Liver (tissue), 3 donors: Measurements from ENCODE around the gene ATXN8OS.

Source experiments
- EGR1 ChIP-seq, 2 donors: IDR thresholded peaks; 2 replicates each; pipeline ENCODE4 v1.6.1; 2016 to 2018; ENCODE audit warnings: antibody characterized with exemption in 2 of 2, low read depth in 2 of 2
- GABPA ChIP-seq, 2 donors: IDR thresholded peaks in 1 of 2; conservative IDR thresholded peaks in 1 of 2; 2 replicates each; pipeline ENCODE4 v1.6.1; 2016; ENCODE audit warnings: antibody characterized with exemption in 2 of 2, mild to moderate bottlenecking in 1 of 2, moderate library complexity in 1 of 2
- JUND ChIP-seq, 2 donors: IDR thresholded peaks; 2 replicates each; pipeline ENCODE4 v1.6.1; 2016; ENCODE audit warnings: antibody characterized with exemption in 2 of 2
- RAD21 ChIP-seq, 2 donors: IDR thresholded peaks; 2 replicates each; pipeline ENCODE4 v1.6.1; 2016; ENCODE audit warnings: antibody characterized with exemption in 2 of 2, mild to moderate bottlenecking in 2 of 2
- RXRA ChIP-seq, 2 donors: IDR thresholded peaks; 2 replicates each; pipeline ENCODE4 v1.6.1; 2017 to 2018; ENCODE audit warnings: antibody characterized with exemption in 2 of 2, mild to moderate bottlenecking in 1 of 2
- SP1 ChIP-seq: IDR thresholded peaks from 2 replicates; pipeline ENCODE4 v1.6.1; 2018; ENCODE audit warnings: antibody characterized with exemption, mild to moderate bottlenecking
- TAF1 ChIP-seq: conservative IDR thresholded peaks from 2 replicates; pipeline ENCODE4 v1.6.1; 2016; ENCODE audit warnings: antibody characterized with exemption, mild to moderate bottlenecking
- YY1 ChIP-seq: IDR thresholded peaks from 2 replicates; pipeline ENCODE4 v1.6.1; 2016; ENCODE audit warnings: antibody characterized with exemption, mild to moderate bottlenecking
- TF ChIP-seq, protein P1 (sequence below): fragments of 150-350 bp; IDR thresholded peaks from 2 replicates; pipeline ENCODE4 v1.5.1; 2017; ENCODE audit warnings: improper control_type of control experiment, low read depth, low read length; ENCODE audit not compliant: missing input control
- TF ChIP-seq, protein P2 (sequence below): IDR thresholded peaks from 2 replicates; pipeline ENCODE4 v1.6.1; 2016; ENCODE audit warnings: antibody characterized with exemption, mild to moderate bottlenecking
- TF ChIP-seq, protein P3 (sequence below): IDR thresholded peaks from 2 replicates; pipeline ENCODE4 v1.6.1; 2016; ENCODE audit warnings: antibody characterized with exemption
- TF ChIP-seq, protein P4 (sequence below): IDR thresholded peaks from 2 replicates; pipeline ENCODE4 v1.6.1; 2016; ENCODE audit warnings: antibody characterized with exemption
- TF ChIP-seq, protein P5 (sequence below): IDR thresholded peaks from 2 replicates; pipeline ENCODE4 v1.6.1; 2016; ENCODE audit warnings: antibody characterized with exemption
- donor health status: healthy.
- donor health status: healthy.

DNA sequence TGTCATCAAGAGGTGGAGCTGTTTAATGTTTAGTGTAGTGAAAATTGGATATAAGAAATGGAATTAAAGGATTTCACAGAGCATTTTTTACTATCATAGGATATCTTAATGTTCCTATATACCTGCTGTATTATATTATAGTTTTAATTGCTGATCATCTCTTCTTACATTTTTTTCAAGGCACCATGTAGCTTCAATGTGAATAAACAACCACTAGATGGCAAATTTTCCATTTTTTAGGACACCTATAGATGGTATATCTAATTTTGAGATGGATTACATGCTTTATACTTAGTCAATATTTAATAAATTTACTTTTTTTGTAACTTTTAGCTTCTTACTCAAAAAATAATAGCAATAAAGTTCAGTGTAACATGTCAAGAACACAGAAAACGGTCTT is 9.0 kb upstream of the ATXN8OS start:
- TF ChIP-seq, protein P1, sequence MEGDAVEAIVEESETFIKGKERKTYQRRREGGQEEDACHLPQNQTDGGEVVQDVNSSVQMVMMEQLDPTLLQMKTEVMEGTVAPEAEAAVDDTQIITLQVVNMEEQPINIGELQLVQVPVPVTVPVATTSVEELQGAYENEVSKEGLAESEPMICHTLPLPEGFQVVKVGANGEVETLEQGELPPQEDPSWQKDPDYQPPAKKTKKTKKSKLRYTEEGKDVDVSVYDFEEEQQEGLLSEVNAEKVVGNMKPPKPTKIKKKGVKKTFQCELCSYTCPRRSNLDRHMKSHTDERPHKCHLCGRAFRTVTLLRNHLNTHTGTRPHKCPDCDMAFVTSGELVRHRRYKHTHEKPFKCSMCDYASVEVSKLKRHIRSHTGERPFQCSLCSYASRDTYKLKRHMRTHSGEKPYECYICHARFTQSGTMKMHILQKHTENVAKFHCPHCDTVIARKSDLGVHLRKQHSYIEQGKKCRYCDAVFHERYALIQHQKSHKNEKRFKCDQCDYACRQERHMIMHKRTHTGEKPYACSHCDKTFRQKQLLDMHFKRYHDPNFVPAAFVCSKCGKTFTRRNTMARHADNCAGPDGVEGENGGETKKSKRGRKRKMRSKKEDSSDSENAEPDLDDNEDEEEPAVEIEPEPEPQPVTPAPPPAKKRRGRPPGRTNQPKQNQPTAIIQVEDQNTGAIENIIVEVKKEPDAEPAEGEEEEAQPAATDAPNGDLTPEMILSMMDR, result peak; percentile 23
- TF ChIP-seq GABPA (IDR thresholded peaks at IDR 0.05 in 1 of 2, conservative IDR thresholded peaks at IDR 0.05 in 1 of 2) (no peak), TAF1 (no peak), RAD21 (IDR thresholded peaks at IDR 0.05) (peak; percentile 19 to 29), JUND (IDR thresholded peaks at IDR 0.05) (no peak), RXRA (IDR thresholded peaks at IDR 0.05) (no peak), YY1 (no peak), EGR1 (IDR thresholded peaks at IDR 0.05; ENCODE audit: low read depth in 2 of 2) (no peak), SP1 (no peak)
- TF ChIP-seq, protein P2, sequence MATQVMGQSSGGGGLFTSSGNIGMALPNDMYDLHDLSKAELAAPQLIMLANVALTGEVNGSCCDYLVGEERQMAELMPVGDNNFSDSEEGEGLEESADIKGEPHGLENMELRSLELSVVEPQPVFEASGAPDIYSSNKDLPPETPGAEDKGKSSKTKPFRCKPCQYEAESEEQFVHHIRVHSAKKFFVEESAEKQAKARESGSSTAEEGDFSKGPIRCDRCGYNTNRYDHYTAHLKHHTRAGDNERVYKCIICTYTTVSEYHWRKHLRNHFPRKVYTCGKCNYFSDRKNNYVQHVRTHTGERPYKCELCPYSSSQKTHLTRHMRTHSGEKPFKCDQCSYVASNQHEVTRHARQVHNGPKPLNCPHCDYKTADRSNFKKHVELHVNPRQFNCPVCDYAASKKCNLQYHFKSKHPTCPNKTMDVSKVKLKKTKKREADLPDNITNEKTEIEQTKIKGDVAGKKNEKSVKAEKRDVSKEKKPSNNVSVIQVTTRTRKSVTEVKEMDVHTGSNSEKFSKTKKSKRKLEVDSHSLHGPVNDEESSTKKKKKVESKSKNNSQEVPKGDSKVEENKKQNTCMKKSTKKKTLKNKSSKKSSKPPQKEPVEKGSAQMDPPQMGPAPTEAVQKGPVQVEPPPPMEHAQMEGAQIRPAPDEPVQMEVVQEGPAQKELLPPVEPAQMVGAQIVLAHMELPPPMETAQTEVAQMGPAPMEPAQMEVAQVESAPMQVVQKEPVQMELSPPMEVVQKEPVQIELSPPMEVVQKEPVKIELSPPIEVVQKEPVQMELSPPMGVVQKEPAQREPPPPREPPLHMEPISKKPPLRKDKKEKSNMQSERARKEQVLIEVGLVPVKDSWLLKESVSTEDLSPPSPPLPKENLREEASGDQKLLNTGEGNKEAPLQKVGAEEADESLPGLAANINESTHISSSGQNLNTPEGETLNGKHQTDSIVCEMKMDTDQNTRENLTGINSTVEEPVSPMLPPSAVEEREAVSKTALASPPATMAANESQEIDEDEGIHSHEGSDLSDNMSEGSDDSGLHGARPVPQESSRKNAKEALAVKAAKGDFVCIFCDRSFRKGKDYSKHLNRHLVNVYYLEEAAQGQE, result no peak
- TF ChIP-seq, protein P3, sequence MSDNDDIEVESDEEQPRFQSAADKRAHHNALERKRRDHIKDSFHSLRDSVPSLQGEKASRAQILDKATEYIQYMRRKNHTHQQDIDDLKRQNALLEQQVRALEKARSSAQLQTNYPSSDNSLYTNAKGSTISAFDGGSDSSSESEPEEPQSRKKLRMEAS, result no peak
- TF ChIP-seq, protein P4, sequence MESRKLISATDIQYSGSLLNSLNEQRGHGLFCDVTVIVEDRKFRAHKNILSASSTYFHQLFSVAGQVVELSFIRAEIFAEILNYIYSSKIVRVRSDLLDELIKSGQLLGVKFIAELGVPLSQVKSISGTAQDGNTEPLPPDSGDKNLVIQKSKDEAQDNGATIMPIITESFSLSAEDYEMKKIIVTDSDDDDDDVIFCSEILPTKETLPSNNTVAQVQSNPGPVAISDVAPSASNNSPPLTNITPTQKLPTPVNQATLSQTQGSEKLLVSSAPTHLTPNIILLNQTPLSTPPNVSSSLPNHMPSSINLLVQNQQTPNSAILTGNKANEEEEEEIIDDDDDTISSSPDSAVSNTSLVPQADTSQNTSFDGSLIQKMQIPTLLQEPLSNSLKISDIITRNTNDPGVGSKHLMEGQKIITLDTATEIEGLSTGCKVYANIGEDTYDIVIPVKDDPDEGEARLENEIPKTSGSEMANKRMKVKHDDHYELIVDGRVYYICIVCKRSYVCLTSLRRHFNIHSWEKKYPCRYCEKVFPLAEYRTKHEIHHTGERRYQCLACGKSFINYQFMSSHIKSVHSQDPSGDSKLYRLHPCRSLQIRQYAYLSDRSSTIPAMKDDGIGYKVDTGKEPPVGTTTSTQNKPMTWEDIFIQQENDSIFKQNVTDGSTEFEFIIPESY, result no peak
- TF ChIP-seq, protein P5, sequence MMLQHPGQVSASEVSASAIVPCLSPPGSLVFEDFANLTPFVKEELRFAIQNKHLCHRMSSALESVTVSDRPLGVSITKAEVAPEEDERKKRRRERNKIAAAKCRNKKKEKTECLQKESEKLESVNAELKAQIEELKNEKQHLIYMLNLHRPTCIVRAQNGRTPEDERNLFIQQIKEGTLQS, result no peak
